Measurements from ENCODE around the gene SLC25A20. TPM values are rescaled to one million over a fixed set of nuclear protein-coding genes. Genes with fewer than 3 reads are reported as not detected.

SLC25A20 gene
- total RNA-seq, 3 donors from 2014 or later = 13.9 to 19.0 (median 17.5) TPM

Other genes with a start within 250 kb of the SLC25A20 start
- 10 to 100 TPM; 11.0 to 15.0 (median 12.3) TPM for gene CELSR3, start 236.0 kb downstream of the SLC25A20 start, total RNA-seq
- gene NCKIPSD, start 213.0 kb downstream of the SLC25A20 start, total RNA-seq = 10 to 100 TPM; 21.3 to 24.3 (median 22.0) TPM
- 10 to 100 TPM; 39.9 to 45.9 (median 45.8) TPM for gene IP6K2, start 181.7 kb downstream of the SLC25A20 start, total RNA-seq
- 10 to 100 TPM; 60.7 to 75.9 (median 70.7) TPM for gene PRKAR2A, start 51.0 kb downstream of the SLC25A20 start, total RNA-seq
- gene ARIH2, start 20.0 kb upstream of the SLC25A20 start, total RNA-seq = 100 to 1,000 TPM; 144 to 161 (median 146) TPM
- gene P4HTM, start 91.4 kb upstream of the SLC25A20 start, total RNA-seq = 10 to 100 TPM; 25.7 to 28.2 (median 26.3) TPM
- gene WDR6, start 108.5 kb upstream of the SLC25A20 start, total RNA-seq = 100 to 1,000 TPM; 147 to 163 (median 155) TPM
- 10 to 100 TPM; 23.9 to 32.3 (median 25.4) TPM for gene DALRD3, start 119.7 kb upstream of the SLC25A20 start, total RNA-seq
- 100 to 1,000 TPM; 138 to 155 (median 147) TPM for gene NDUFAF3, start 123.2 kb upstream of the SLC25A20 start, total RNA-seq
- 100 to 1,000 TPM; 664 to 769 (median 721) TPM for gene IMPDH2, start 130.5 kb upstream of the SLC25A20 start, total RNA-seq
- 100 to 1,000 TPM; 109 to 131 (median 114) TPM for gene QRICH1, start 195.2 kb upstream of the SLC25A20 start, total RNA-seq
- 100 to 1,000 TPM; 216 to 228 (median 228) TPM for gene QARS1, start 205.9 kb upstream of the SLC25A20 start, total RNA-seq
- 10 to 100 TPM; 68.2 to 75.9 (median 75.1) TPM for gene USP19, start 221.9 kb upstream of the SLC25A20 start, total RNA-seq
- gene LAMB2, start 234.2 kb upstream of the SLC25A20 start, total RNA-seq = 1 to 10 TPM; 1.6 to 2.4 (median 2.0) TPM

Measured in activated T-cell treated with anti-CD3 and anti-CD28 coated beads, Interleukin-2, amount 50 U/mL, for 4 hours (primary cell).